Astrocyte (in vitro differentiated cells and primary cell): ENCODE data around the gene DNLZ. TPM values are rescaled to one million over a fixed set of nuclear protein-coding genes. Genes with fewer than 3 reads are reported as not detected.

Source experiments
- DNase-seq: peaks from one replicate; pipeline ENCODE4 v3.0.0-alpha.2; 2010; ENCODE audit warnings: low read depth
- FAIRE-seq: peaks from 2 replicates; lab custom pipeline; 2011; peaks lifted over from hg19 to GRCh38; lab: Jason Lieb, UNC
- H2AFZ ChIP-seq: 2 replicates; pipeline ENCODE4 v1.6.0; 2012; ENCODE audit warnings: low read depth, low read length, inconsistent platforms
- H3K27ac ChIP-seq: 2 replicates; pipeline ENCODE4 v1.5.1; 2011; ENCODE audit warnings: low read depth, low read length, inconsistent platforms
- H3K27me3 ChIP-seq: 2 replicates; pipeline ENCODE4 v1.6.0; 2011; ENCODE audit warnings: low read length, inconsistent platforms; ENCODE audit not compliant: insufficient read depth
- H3K36me3 ChIP-seq: 2 replicates; pipeline ENCODE4 v1.5.1; 2011; ENCODE audit warnings: low read length, inconsistent platforms; ENCODE audit not compliant: insufficient read depth
- H3K4me1 ChIP-seq: 2 replicates; pipeline ENCODE4 v1.5.1; 2011; ENCODE audit warnings: low read length, inconsistent platforms; ENCODE audit not compliant: insufficient read depth
- H3K4me2 ChIP-seq: 2 replicates; pipeline ENCODE4 v1.6.0; 2012; ENCODE audit warnings: low read length, inconsistent platforms
- H3K4me3 ChIP-seq: 2 replicates; pipeline ENCODE4 v1.5.1; 2011; ENCODE audit warnings: low read depth, mild to moderate bottlenecking, low read length, inconsistent platforms; ENCODE audit not compliant: insufficient read depth
- H3K79me2 ChIP-seq: 2 replicates; pipeline ENCODE4 v1.6.0; 2012; ENCODE audit warnings: mild to moderate bottlenecking, low read length, inconsistent platforms; ENCODE audit not compliant: insufficient read depth
- H3K9ac ChIP-seq: 2 replicates; pipeline ENCODE4 v1.6.0; 2012; ENCODE audit warnings: mild to moderate bottlenecking, low read length, inconsistent platforms
- H3K9me3 ChIP-seq: 2 replicates; pipeline ENCODE4 v1.5.1; 2012; ENCODE audit warnings: low read depth, mild to moderate bottlenecking, low read length, inconsistent platforms; ENCODE audit not compliant: insufficient read depth
- H4K20me1 ChIP-seq: 2 replicates; pipeline ENCODE4 v1.6.0; 2012; ENCODE audit warnings: low read length, inconsistent platforms; ENCODE audit not compliant: insufficient read depth
- H3K27ac Mint-ChIP-seq: one replicate; pipeline ENCODE4 v1.8.0; 2021; ENCODE audit warnings: mild to moderate bottlenecking, mixed read lengths; ENCODE audit not compliant: unreplicated experiment
- H3K27me3 Mint-ChIP-seq: one replicate; pipeline ENCODE4 v1.8.0; 2021; ENCODE audit warnings: low read depth, mixed read lengths; ENCODE audit not compliant: unreplicated experiment
- H3K36me3 Mint-ChIP-seq: one replicate; pipeline ENCODE4 v1.8.0; 2021; ENCODE audit warnings: low read depth, mixed read lengths; ENCODE audit not compliant: unreplicated experiment
- H3K4me1 Mint-ChIP-seq: one replicate; pipeline ENCODE4 v1.8.0; 2021; ENCODE audit warnings: low read depth, mixed read lengths; ENCODE audit not compliant: unreplicated experiment
- H3K4me3 Mint-ChIP-seq: one replicate; pipeline ENCODE4 v1.8.0; 2021; ENCODE audit warnings: mild to moderate bottlenecking, moderate library complexity, mixed read lengths; ENCODE audit not compliant: unreplicated experiment
- H3K9me3 Mint-ChIP-seq: one replicate; pipeline ENCODE4 v1.8.0; 2021; ENCODE audit warnings: mild to moderate bottlenecking, mixed read lengths; ENCODE audit not compliant: unreplicated experiment
- CTCF ChIP-seq: IDR thresholded peaks from 2 replicates; pipeline ENCODE4 v1.5.1; 2011; ENCODE audit warnings: low read depth, mild to moderate bottlenecking, inconsistent platforms, low read length, moderate library complexity; ENCODE audit not compliant: insufficient read depth
- EZH2 ChIP-seq: IDR thresholded peaks from 2 replicates; pipeline ENCODE4 v1.6.1; 2012; ENCODE audit warnings: mild to moderate bottlenecking, low read length, inconsistent platforms; ENCODE audit not compliant: insufficient read depth
- total RNA-seq: library from RNA; stranded (reverse); gene quantifications from 2 replicates; pipeline ENCODE4 v1.2.1, GENCODE V29; 2021

The DNLZ gene
- total RNA-seq, 1 donor from 2014 or later, result 17.4 TPM

- Mint-ChIP-seq H3K9me3 (no peaks in the 10 kb centered on the region), H3K27me3 (no peaks in the 10 kb centered on the region), H3K4me1 (peaks cover 2% of the 10 kb centered on the region), H3K4me3 (no peak overlapping the region), H3K27ac (peak overlapping the region; percentile 58), H3K36me3 (no peaks in the 10 kb centered on the region)
- Histone ChIP-seq H2AFZ (no peak overlapping the region), H3K79me2 (peaks cover 10% of the 10 kb centered on the region), H3K9ac (no peak overlapping the region), H4K20me1 (peaks cover 21% of the 10 kb centered on the region), H3K4me1 (peaks cover 30% of the 10 kb centered on the region), H3K36me3 (no peaks in the 10 kb centered on the region), H3K4me3 (no peak overlapping the region), H3K27me3 (no peaks in the 10 kb centered on the region), H3K9me3 (no peaks in the 10 kb centered on the region), H3K27ac (no peak overlapping the region), H3K4me2 (no peak overlapping the region)
- FAIRE-seq, result no peak
- TF ChIP-seq EZH2, result no peak
- no peak for TF ChIP-seq CTCF
- no peak for DNase-seq
Observed at GRCh38 chr9:136359774-136360718, 3.5 kb downstream of the DNLZ start.

- H3K4me3 Mint-ChIP-seq, result no peak overlapping the region
- H3K4me3 ChIP-seq, result no peak overlapping the region
- no peaks in the 10 kb centered on the region for H3K9me3 ChIP-seq
- H3K9me3 Mint-ChIP-seq, result no peaks in the 10 kb centered on the region
- H3K36me3 ChIP-seq, result no peaks in the 10 kb centered on the region
- no peak overlapping the region for H3K9ac ChIP-seq
- no peaks in the 10 kb centered on the region for H3K36me3 Mint-ChIP-seq
- peaks cover 10% of the 10 kb centered on the region for H3K79me2 ChIP-seq
- no peak overlapping the region for H3K4me2 ChIP-seq
- H3K27ac ChIP-seq, result no peak overlapping the region
- FAIRE-seq (no peak), DNase-seq (no peak)
- H3K4me1 Mint-ChIP-seq, result peaks cover 7% of the 10 kb centered on the region
- no peak overlapping the region for H2AFZ ChIP-seq
- H3K27me3 ChIP-seq, result no peaks in the 10 kb centered on the region
- H3K27ac Mint-ChIP-seq, result no peak overlapping the region
- H4K20me1 ChIP-seq, result peaks cover 26% of the 10 kb centered on the region
- TF ChIP-seq CTCF, result no peak
- TF ChIP-seq EZH2, result no peak
- peaks cover 34% of the 10 kb centered on the region for H3K4me1 ChIP-seq
- no peaks in the 10 kb centered on the region for H3K27me3 Mint-ChIP-seq
Observed at GRCh38 chr9:136358888-136359287, 4.7 kb downstream of the DNLZ start.

GRCh38 chr9:136358016-136358415 is 5.5 kb downstream of the DNLZ start:
- no peaks in the 10 kb centered on the region for H3K9me3 ChIP-seq
- no peaks in the 10 kb centered on the region for H3K36me3 Mint-ChIP-seq
- H3K4me1 ChIP-seq, result peaks cover 32% of the 10 kb centered on the region
- H3K27ac ChIP-seq, result no peak overlapping the region
- FAIRE-seq (no peak), DNase-seq (no peak)
- H3K27ac Mint-ChIP-seq, result no peak overlapping the region
- peaks cover 10% of the 10 kb centered on the region for H3K79me2 ChIP-seq
- no peak overlapping the region for H3K4me3 Mint-ChIP-seq
- H3K4me2 ChIP-seq, result no peak overlapping the region
- no peaks in the 10 kb centered on the region for H3K36me3 ChIP-seq
- H3K9me3 Mint-ChIP-seq, result no peaks in the 10 kb centered on the region
- no peaks in the 10 kb centered on the region for H3K27me3 Mint-ChIP-seq
- H3K4me3 ChIP-seq, result no peak overlapping the region
- H2AFZ ChIP-seq, result no peak overlapping the region
- H3K9ac ChIP-seq, result no peak overlapping the region
- no peak for TF ChIP-seq EZH2
- no peak for TF ChIP-seq CTCF
- peaks cover 7% of the 10 kb centered on the region for H3K4me1 Mint-ChIP-seq
- peaks cover 32% of the 10 kb centered on the region for H4K20me1 ChIP-seq
- no peaks in the 10 kb centered on the region for H3K27me3 ChIP-seq
